Adrenal gland (tissue), 12 donors: Measurements from ENCODE around the gene MCTP2. TPM values are rescaled to one million over a fixed set of nuclear protein-coding genes. Genes with fewer than 3 reads are reported as not detected.

ENCODE experiments used
- DNase-seq, 7 donors: peaks; one replicate each; pipeline ENCODE4 v3.0.0-alpha.2; 2019 to 2020
- H3K27ac ChIP-seq, 5 donors: fragments of 200-600 bp; sonication (generic) in 4 of 5; 1 replicate in 3 of 5; 2 replicates in 2 of 5; pipeline versions ENCODE4 v1.5.1 to v1.8.0; 2016 to 2020; ENCODE audit warnings: mild to moderate bottlenecking in 1 of 5
- H3K27me3 ChIP-seq: fragments of 200-600 bp; 2 replicates; pipeline ENCODE4 v1.8.0; 2021
- H3K36me3 ChIP-seq, 2 donors: fragments of 200-600 bp; replicated peaks in 1 of 2; 1 replicate in 1 of 2; 2 replicates in 1 of 2; pipeline versions ENCODE4 v1.5.1 to v1.8.0; 2018 to 2022
- H3K4me1 ChIP-seq, 2 donors: fragments of 200-600 bp; replicated peaks in 1 of 2; 1 replicate in 1 of 2; 2 replicates in 1 of 2; pipeline versions ENCODE4 v1.5.1 to v1.8.0; 2018 to 2021
- H3K4me3 ChIP-seq, 4 donors: fragments of 200-600 bp; sonication (generic) in 3 of 4; one replicate each; pipeline ENCODE4 v1.5.1; 2016 to 2018
- H3K9me3 ChIP-seq, 3 donors: fragments of 200-600 bp; sonication (generic) in 1 of 3; replicated peaks in 1 of 3; 1 replicate in 2 of 3; 2 replicates in 1 of 3; pipeline versions ENCODE4 v1.5.1 to v1.8.0; 2016 to 2021
- CTCF ChIP-seq, 6 experiments: fragments of 450-650 bp in 4 of 6; fragments of 200-600 bp in 2 of 6; sonication (generic) in 1 of 6; IDR thresholded peaks; 1 replicate in 5 of 6; 2 replicates in 1 of 6; pipeline versions ENCODE4 v1.5.1 to v1.8.0; 2016 to 2021; ENCODE audit warnings: antibody characterized with exemption in 6 of 6, mild to moderate bottlenecking in 2 of 6, moderate library complexity in 1 of 6
- POLR2A ChIP-seq, 2 donors: fragments of 450-650 bp; IDR thresholded peaks; one replicate each; pipeline ENCODE4 v1.6.1; 2017; ENCODE audit warnings: antibody characterized with exemption in 2 of 2, mild to moderate bottlenecking in 2 of 2, moderate library complexity in 1 of 2
- WGBS, 4 donors: extraction: QIAGEN DNeasy Blood & Tissue Kit in 2 of 4; methylation state at CpG; one replicate each; pipeline versions ENCODE4 v1.1.5 to v1.1.7; 2013 to 2017; 5-methylcytosine and 5-hydroxymethylcytosine counted together
- intact Hi-C, 2 donors: fragments of 100-400 bp; cut with DNase I; formaldehyde crosslinking; loops; one replicate each; pipeline versions ENCODE4 v1.14.1 to v1.15.0; 2022 to 2023
- polyA plus RNA-seq, 3 donors: library from polyadenylated mRNA; stranded (reverse); fragments of 200-250 nt in 2 of 3; fragments of 350-450 nt in 1 of 3; fragmentation: Illumina TruSeq in 1 of 3; extraction: RNeasy Lipid Tissue Mini Kit (QIAGEN cat#74804) in 1 of 3; gene quantifications; one replicate each; pipeline ENCODE4 v1.2.3, GENCODE V29; 2013 to 2014
- total RNA-seq, 9 donors: library from RNA; depleted of rRNA in 4 of 9; stranded (reverse); fragments of >200 nt in 4 of 9; fragments of 120-200 nt in 1 of 9; fragmentation: NEBNext Ultra II Directional in 1 of 9; extraction: Animal tissue kit (Norgen Biotek cat#: 25700) in 1 of 9; gene quantifications; one replicate each; pipeline versions ENCODE4 v1.1.0 to v1.2.4, GENCODE V29; 2013 to 2023
- donor health status: healthy with polysubstance abuse.
- donor health status: Bipolar disorder and iron deficiency.
- donor health status: DM: yes; HTN: yes; CAD: no.
- donor health status: DM: no; HTN: no; CAD: no.
- donor health status: DM: no; HTN: no; CAD: no.
- donor health status: DM: yes; HTN: yes; CAD: no.

Gene MCTP2
- total and polyA plus RNA-seq, 12 donors: 2.7 to 21.3 (median 14.4) TPM

DNA sequence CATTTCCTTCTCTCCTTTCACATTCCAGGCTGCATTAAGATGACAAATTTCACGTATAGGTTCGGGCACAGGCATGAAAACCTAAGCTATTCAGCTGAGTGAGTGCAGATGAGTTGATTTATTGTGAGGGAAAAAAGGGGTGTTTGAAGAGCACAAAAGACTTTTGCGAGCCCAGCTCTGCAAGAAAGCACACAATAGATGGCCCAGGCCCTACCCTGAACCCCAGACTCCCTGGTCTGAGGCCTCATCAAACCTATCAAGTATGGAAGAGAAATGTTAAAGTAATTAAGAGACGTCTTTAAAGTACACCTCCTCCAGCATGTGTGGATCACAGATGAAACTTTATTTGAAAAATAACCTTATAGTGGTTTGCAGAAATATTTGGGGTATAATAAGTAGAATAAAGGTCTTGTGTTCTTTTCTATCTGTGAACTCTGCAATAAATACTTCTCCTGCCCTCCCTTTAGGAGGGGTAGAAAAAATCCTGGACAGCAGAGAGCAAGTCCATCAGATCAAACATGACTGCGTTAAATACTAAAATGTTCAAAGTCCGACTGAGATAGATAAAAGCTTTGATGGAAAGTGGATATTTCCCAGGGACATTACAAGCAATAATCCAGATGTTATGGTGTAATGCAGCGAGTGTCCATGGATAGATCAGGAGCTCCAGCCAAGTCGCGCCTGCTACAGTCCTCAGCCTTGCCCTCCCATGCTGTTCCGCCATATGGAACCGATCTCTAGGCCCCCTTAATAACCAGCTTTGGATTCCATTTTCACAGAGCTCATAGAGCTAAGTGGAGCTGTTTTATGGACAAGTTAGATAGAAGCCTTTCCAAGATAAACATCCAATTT, 121.5 kb downstream of the MCTP2 start:
- intact Hi-C loops: no loop called here
- Histone ChIP-seq H3K27me3 (no peaks in the 10 kb centered on the region), H3K9me3 (no peaks in the 10 kb centered on the region), H3K4me3 (no peak overlapping the region), H3K4me1 (no peaks in the 10 kb centered on the region), H3K27ac (peak overlapping the region in 1 of 5 donors; percentile 42), H3K36me3 (no peaks in the 10 kb centered on the region)
- DNase-seq: peak in 1 of 7 donors; percentile 28
- TF ChIP-seq CTCF (IDR thresholded peaks at IDR 0.05): no peak
- TF ChIP-seq POLR2A (IDR thresholded peaks at IDR 0.05): no peak
- WGBS, 4 donors: 70 to 82% (median 77%) methylated on average over 11 of the region's 11 CpGs

DNA sequence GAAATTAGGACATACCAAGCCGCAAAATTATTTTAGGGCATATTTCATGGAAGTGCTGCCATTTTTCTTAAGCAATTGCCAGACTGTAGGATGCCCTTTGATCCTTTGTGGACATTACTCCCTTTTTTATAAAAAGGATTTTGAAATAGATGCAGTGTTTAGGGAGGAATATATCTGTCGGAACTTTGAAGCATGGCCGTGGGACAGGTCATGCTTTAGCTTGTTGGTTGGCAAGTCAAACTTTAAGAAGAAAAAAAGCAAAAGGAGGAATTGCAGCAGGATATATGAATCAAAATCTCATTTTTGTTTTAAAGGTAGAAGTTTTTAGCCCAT, 122.1 kb downstream of the MCTP2 start:
- no peaks in the 10 kb centered on the region for H3K36me3 ChIP-seq
- H3K9me3 ChIP-seq: no peaks in the 10 kb centered on the region
- H3K4me3 ChIP-seq: no peak overlapping the region
- 74 to 81% (median 77%) methylated on average over 3 of the region's 3 CpGs for WGBS, 4 donors
- H3K4me1 ChIP-seq: no peaks in the 10 kb centered on the region
- H3K27me3 ChIP-seq: no peaks in the 10 kb centered on the region
- H3K27ac ChIP-seq: no peak overlapping the region
- DNase-seq: no peak
- intact Hi-C loops: no loop called here
- TF ChIP-seq POLR2A (IDR thresholded peaks at IDR 0.05): no peak
- no peak for TF ChIP-seq CTCF (IDR thresholded peaks at IDR 0.05)

DNA sequence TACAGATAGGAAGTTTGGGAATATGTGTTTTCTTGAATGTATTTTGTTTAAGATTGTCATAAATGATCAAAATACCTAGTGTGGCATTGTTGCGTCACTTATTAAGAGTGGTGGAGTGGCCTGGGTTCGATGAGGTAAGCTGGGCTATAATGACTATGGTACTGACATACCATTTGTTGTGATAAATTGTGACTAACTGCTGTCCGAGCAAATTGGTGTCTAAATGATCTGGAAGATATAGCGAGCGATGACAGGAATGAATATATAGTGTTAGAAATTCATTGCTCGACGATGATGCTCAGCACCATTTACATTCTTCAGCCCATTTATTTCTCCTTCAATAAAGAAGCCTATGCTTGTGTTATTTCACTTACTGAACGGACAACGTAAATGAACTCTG, 123.3 kb downstream of the MCTP2 start:
- Histone ChIP-seq H3K4me1 (no peaks in the 10 kb centered on the region), H3K36me3 (no peaks in the 10 kb centered on the region), H3K4me3 (no peak overlapping the region), H3K27me3 (no peaks in the 10 kb centered on the region), H3K27ac (no peak overlapping the region), H3K9me3 (no peaks in the 10 kb centered on the region)
- intact Hi-C loops: no loop called here
- 86 to 94% (median 89%) methylated on average over 9 of the region's 9 CpGs for WGBS, 4 donors
- no peak for DNase-seq
- TF ChIP-seq CTCF (IDR thresholded peaks at IDR 0.05): no peak
- no peak for TF ChIP-seq POLR2A (IDR thresholded peaks at IDR 0.05)

- 81 to 91% (median 86%) methylated on average over 3 of the region's 3 CpGs for WGBS, 4 donors
- Histone ChIP-seq H3K4me1 (no peaks in the 10 kb centered on the region), H3K4me3 (no peak overlapping the region), H3K36me3 (no peaks in the 10 kb centered on the region), H3K27ac (peak overlapping the region in 1 of 5 donors; percentile 64), H3K9me3 (no peaks in the 10 kb centered on the region), H3K27me3 (no peaks in the 10 kb centered on the region)
- intact Hi-C loops: no loop called here
- DNase-seq: no peak
- TF ChIP-seq CTCF (IDR thresholded peaks at IDR 0.05): no peak
- no peak for TF ChIP-seq POLR2A (IDR thresholded peaks at IDR 0.05)
Measured at GRCh38 chr15:94359716-94360115, 128.4 kb downstream of the MCTP2 start.
